AG09319 (cell line): ENCODE results near the gene PCDHGB7.
"Not testable (repeated sequence)": the region's sequence is repeated elsewhere in the genome, so short reads cannot be mapped to it uniquely, and the experiment has no call there.

Experiments used
- DNase-seq: peaks from one replicate; pipeline ENCODE4 v3.0.0-alpha.2; 2010; ENCODE audit warnings: low read depth; ENCODE audit errors: extremely low read depth
- TF ChIP-seq, protein P1 (sequence below): IDR thresholded peaks from 2 replicates; pipeline ENCODE4 v1.5.1; 2011; ENCODE audit warnings: low read depth, mild to moderate bottlenecking, inconsistent platforms, low read length, moderate library complexity

The PCDHGB7 gene

DNA sequence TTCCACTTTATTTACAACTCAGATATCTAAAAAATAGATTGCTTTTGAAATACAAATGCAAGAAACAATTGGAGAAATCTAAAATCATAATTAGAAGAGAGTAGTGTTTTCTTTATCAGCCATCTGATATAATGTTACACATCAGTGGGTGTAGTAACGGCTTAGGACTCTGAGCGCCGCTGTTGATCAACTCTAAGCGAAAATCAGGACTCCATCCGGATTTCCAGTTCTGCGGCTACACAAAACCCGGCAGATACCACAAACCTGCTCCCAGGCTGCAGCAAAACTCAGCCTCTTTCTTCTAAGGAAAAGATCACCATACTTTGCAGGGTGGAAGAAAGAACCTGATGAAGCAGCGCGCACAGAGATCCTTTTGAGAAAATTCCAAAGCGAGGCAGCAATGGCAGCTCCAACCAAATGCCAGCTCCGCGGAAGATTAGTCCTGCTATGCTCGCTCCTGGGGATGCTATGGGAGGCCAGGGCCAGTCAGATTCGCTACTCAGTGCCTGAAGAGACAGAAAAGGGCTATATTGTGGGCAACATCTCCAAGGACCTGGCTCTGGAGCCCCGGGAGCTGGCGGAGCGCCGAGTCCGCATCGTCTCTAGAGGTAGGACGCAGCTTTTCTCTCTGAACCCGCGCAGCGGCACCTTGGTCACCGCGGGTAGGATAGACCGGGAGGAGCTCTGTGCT, 14.8 kb upstream of the PCDHGB7 start, which contains the start of gene PCDHGA9:
PCDHGA9 (plus strand) TSS at position 226 of the 691 bp plus-strand sequence; CDS start at position 401, 175 bp downstream.
- TF ChIP-seq, protein P1, sequence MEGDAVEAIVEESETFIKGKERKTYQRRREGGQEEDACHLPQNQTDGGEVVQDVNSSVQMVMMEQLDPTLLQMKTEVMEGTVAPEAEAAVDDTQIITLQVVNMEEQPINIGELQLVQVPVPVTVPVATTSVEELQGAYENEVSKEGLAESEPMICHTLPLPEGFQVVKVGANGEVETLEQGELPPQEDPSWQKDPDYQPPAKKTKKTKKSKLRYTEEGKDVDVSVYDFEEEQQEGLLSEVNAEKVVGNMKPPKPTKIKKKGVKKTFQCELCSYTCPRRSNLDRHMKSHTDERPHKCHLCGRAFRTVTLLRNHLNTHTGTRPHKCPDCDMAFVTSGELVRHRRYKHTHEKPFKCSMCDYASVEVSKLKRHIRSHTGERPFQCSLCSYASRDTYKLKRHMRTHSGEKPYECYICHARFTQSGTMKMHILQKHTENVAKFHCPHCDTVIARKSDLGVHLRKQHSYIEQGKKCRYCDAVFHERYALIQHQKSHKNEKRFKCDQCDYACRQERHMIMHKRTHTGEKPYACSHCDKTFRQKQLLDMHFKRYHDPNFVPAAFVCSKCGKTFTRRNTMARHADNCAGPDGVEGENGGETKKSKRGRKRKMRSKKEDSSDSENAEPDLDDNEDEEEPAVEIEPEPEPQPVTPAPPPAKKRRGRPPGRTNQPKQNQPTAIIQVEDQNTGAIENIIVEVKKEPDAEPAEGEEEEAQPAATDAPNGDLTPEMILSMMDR, result peak; percentile 36
- DNase-seq, result no peak

DNA sequence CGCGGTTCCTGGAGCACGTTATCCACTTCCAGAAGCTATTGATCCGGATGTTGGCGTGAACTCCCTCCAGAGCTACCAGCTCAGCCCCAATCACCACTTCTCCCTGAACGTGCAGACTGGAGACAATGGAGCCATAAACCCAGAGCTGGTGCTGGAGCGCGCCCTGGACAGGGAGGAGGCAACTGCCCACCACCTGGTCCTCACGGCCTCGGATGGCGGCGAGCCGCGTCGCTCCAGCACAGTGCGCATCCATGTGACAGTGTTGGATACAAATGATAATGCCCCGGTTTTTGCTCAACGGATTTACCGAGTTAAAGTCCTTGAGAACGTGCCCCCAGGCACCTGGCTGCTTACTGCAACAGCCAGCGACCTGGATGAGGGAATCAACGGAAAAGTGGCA, 14.1 kb upstream of the PCDHGB7 start:
- DNase-seq, result no peak
- TF ChIP-seq, protein P1, result no peak

DNA sequence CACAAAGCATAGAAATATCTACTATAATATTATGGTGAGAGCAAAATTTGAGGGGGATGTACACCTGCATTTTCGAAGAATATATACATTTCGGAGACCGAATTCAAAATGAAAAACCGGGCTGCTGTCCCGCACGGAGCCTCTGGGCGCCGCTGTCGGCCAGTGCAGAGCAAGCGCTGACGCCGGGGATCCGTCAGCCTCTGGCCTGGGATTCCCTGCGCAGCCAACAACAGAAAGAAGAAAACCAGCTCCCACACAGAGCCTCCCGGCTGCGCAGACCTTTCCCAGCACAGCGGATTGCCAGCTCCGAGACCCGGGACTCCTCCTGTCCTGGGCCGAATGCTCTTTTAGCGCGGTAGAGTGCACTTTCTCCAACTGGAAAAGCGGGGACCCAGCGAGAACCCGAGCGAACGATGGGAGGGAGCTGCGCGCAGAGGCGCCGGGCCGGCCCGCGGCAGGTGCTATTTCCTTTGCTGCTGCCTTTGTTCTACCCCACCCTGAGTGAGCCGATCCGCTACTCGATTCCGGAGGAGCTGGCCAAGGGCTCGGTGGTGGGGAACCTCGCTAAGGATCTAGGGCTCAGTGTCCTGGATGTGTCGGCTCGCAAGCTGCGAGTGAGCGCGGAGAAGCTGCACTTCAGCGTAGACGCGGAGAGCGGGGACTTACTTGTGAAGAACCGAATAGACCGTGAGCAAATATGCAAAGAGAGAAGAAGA, 9.5 kb upstream of the PCDHGB7 start, which contains the start of gene PCDHGB6:
PCDHGB6 (plus strand) TSS at position 232 of the 716 bp plus-strand sequence; CDS start at position 414, 182 bp downstream.
- TF ChIP-seq, protein P1, result peak; percentile 53
- not testable (repeated sequence) for DNase-seq

DNA sequence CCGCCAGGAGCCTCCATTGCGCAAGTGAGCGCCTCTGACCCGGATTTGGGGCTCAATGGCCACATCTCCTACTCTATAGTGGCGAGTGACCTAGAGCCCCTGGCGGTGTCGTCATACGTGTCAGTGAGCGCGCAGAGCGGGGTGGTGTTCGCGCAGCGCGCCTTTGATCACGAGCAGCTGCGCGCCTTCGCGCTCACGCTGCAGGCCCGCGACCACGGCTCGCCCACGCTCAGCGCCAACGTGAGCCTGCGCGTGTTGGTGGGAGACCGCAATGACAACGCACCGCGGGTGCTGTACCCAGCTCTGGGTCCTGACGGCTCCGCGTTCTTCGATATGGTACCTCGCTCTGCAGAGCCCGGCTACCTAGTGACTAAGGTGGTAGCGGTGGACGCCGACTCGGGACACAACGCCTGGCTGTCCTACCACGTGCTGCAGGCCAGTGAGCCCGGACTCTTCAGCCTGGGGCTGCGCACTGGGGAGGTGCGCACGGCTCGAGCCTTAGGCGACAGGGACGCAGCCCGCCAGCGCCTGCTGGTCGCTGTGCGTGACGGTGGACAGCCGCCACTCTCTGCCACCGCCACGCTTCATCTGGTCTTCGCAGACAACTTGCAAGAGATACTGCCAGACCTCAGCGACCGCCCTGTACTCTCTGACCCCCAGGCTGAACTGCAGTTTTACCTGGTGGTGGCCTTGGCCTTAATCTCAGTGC, 7.7 kb upstream of the PCDHGB7 start:
- no peak for DNase-seq
- TF ChIP-seq, protein P1, result no peak

DNA sequence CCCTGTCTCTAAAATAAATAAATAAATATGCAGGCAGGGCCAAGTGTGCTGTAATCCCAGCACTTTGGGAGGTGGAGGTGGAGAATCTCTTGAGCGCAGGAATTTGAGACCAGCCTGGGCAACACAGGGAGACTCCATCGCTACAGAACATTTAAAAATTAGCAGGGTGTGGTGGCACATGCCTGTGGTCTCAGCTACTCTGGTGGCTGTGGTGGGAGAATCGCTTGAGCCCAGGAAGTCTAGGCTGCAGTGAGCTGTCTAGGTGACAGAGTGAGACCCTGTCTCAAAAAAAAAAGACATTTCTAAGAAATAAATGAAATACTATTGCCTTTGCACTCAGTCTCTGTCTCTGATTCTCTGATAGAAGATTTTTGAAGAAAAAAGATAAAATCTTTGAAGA, 5.9 kb upstream of the PCDHGB7 start:
- no peak for DNase-seq
- TF ChIP-seq, protein P1, result no peak

DNA sequence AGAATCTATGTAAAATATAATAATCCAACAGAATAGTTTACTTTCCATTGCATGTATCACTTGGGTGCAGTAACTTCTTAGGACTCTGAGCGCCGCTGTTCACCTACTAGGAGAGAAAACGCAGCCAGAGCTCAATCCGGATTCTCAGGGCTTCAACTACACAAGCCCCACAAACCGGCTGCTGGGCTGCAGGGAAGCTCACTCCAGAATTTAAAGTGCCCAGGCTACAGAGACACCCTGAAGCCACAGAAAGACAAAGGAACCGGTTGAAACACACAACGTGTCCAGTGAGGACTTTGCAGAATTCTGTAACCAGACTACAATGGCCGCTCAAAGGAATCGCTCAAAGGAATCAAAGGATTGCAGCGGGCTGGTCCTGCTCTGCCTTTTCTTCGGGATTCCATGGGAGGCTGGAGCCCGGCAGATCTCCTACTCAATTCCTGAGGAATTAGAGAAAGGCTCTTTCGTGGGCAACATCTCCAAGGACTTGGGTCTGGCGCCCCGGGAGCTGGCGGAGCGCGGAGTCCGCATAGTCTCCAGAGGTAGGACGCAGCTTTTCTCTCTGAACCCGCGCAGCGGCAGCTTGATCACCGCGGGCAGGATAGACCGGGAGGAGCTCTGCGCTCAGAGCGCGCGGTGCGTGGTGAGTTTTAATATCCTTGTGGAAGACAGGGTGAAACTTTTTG, 4.5 kb upstream of the PCDHGB7 start, which contains the start of gene PCDHGA10:
PCDHGA10 (plus strand) TSS at position 134 of the 686 bp plus-strand sequence; CDS start at position 323, 189 bp downstream.
- TF ChIP-seq, protein P1, result peak; percentile 73
- DNase-seq, result peak; percentile 42
